ENCODE results near the gene PEX16. TPM values are rescaled to one million over a fixed set of nuclear protein-coding genes. Genes with fewer than 3 reads are reported as not detected.

Gene PEX16
- polyA plus RNA-seq, 1 experiment = 16.0 TPM

DNA sequence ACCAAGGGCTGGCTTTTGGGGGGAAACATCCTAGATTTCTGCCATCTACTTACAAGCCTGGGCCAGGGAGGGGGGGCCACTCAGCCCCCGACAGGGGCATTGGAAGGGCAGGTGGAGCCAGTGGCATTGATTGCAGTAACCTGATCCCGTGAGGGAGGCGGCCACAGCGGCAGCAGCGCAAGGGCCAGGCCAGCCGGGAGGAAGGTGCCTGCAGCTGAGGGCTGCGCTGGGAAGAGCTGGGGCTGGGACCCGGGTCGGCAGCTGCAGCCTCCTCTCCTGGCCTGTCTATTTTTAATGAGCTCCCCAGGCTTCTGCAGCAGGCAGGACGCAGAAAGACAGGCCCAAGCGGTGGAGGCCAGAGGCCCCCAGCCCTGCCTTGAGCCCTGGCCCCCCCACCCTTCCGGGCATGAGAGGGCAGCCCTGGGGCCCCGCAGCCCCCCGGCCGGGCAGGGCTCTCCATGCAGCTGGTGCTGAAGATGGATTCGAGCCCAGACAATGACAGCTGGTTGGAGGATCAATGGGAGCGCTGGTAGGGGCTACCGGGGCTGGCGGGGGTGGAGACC lies 21.2 kb downstream of the PEX16 start:
- peaks cover 21% of the 10 kb centered on the region for H3K27me3 ChIP-seq (ENCODE audit: control insufficient read depth, insufficient read depth, low read length)
- CTCF ChIA-PET = interaction anchor here (1.0 to 1.4 kb wide), 2 partner anchors 24 to 54 kb away, joined by 4 to 6 read pairs; no protein-coding TSS in a partner anchor
- no peak overlapping the region for H3K27ac ChIP-seq (ENCODE audit: low read depth, low read length)

DNA sequence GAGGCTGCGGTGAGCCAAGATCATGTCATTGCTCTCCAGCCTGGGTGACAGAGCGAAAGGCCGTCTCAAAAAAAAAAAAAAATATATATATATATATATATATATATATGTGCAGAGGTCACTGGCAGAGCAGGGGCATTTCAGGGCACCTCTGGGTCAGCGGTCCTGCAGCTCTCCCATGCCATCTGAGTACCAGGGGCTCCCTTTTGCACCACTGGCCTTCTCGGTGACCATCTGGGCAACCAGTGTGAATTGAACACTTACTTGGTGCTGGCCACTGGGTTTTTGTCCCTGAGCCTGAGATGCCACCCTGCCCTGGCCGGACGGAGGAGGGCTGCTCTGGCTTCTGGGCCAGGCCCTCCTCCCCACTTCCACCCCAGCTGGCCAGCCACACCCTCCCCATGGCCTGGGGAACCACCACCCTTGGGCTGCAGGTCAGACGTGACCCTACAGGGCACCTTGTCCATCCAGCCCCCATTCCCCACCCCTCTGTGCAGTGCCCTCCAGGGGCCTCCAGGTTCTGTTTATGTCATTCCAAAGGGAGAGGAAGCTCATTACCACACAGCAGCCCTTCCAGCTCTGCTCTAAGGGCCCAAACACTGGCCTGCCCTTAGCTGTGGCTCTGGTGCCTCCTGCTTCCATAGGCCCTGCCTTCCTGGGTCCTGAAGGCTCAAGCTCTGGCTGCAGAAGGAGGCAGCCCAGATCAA lies 22.0 kb downstream of the PEX16 start:
- Histone ChIP-seq H3K9me3 (ENCODE audit: control insufficient read depth, insufficient read depth, low read length) (no peaks in the 10 kb centered on the region; the same call in 1 of the 2 replicates), H3K27me3 (ENCODE audit: control insufficient read depth, insufficient read depth, low read length) (peaks cover 26% of the 10 kb centered on the region), H3K27ac (ENCODE audit: low read depth, low read length) (no peak overlapping the region), H3K4me3 (ENCODE audit: low read depth, low read length) (no peak overlapping the region)
- DNase-seq (ENCODE audit: low read depth, low spot score) = no peak
- ChIA-PET POLR2A (no interaction called here), CTCF (interaction anchor here (1.0 to 1.4 kb wide), 2 partner anchors 23 to 53 kb away, joined by 4 to 6 read pairs; no protein-coding TSS in a partner anchor)
- TF ChIP-seq, protein P1, sequence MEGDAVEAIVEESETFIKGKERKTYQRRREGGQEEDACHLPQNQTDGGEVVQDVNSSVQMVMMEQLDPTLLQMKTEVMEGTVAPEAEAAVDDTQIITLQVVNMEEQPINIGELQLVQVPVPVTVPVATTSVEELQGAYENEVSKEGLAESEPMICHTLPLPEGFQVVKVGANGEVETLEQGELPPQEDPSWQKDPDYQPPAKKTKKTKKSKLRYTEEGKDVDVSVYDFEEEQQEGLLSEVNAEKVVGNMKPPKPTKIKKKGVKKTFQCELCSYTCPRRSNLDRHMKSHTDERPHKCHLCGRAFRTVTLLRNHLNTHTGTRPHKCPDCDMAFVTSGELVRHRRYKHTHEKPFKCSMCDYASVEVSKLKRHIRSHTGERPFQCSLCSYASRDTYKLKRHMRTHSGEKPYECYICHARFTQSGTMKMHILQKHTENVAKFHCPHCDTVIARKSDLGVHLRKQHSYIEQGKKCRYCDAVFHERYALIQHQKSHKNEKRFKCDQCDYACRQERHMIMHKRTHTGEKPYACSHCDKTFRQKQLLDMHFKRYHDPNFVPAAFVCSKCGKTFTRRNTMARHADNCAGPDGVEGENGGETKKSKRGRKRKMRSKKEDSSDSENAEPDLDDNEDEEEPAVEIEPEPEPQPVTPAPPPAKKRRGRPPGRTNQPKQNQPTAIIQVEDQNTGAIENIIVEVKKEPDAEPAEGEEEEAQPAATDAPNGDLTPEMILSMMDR (IDR thresholded peaks at IDR 0.05; ENCODE audit: low read depth, low read length) = no peak

More for the DNA sequence above, 21.2 kb downstream of the PEX16 start:
- Histone ChIP-seq H3K4me3 (ENCODE audit: low read depth, low read length) (no peak overlapping the region), H3K9me3 (ENCODE audit: control insufficient read depth, insufficient read depth, low read length) (no peaks in the 10 kb centered on the region)
- TF ChIP-seq, protein P1 (IDR thresholded peaks at IDR 0.05; ENCODE audit: low read depth, low read length) = no peak
- POLR2A ChIA-PET = no interaction called here
- no peak for DNase-seq (ENCODE audit: low read depth, low spot score)

DNA sequence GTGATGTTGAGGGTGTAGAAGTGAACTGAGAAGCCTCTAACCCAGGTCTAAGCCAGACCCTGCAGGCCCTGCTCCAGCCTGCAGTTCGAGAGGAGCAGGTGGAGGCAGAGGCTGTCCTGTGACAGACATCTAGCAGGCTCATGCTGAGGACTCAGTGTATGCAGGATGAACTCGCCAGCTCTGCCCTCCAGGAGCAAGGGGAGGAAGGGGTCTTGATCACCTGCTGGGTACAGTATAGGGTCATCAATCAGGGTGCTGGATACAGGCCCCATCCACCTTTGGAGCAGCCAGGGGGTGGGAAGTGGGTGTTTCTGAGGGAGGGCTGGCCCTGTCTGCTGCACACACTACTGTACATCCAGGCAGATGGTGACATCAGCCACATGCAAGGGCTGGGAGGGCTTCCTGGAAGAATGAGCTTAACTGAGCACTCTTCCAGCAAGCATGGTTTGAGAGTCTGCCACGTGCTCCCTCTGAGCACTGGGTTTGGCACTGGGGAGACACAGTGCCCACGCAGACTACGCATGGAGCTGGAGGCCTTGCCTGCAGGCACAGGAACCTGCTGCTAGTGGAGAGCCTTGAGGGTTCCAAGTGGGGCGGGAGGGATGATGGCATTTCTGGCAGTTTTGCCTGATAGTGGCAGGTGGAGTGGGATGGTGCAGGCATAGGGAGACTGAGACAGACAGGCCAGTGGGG lies 23.0 kb downstream of the PEX16 start:
- ChIA-PET POLR2A (no interaction called here), CTCF (no interaction called here)
- no peak for DNase-seq (ENCODE audit: low read depth, low spot score)
- TF ChIP-seq, protein P1 (IDR thresholded peaks at IDR 0.05; ENCODE audit: low read depth, low read length) = no peak
- H3K27ac ChIP-seq (ENCODE audit: low read depth, low read length) = no peak overlapping the region
- no peaks in the 10 kb centered on the region; the same call in 1 of the 2 replicates for H3K9me3 ChIP-seq (ENCODE audit: control insufficient read depth, insufficient read depth, low read length)
- peaks cover 30% of the 10 kb centered on the region for H3K27me3 ChIP-seq (ENCODE audit: control insufficient read depth, insufficient read depth, low read length)
- H3K4me3 ChIP-seq (ENCODE audit: low read depth, low read length) = no peak overlapping the region

DNA sequence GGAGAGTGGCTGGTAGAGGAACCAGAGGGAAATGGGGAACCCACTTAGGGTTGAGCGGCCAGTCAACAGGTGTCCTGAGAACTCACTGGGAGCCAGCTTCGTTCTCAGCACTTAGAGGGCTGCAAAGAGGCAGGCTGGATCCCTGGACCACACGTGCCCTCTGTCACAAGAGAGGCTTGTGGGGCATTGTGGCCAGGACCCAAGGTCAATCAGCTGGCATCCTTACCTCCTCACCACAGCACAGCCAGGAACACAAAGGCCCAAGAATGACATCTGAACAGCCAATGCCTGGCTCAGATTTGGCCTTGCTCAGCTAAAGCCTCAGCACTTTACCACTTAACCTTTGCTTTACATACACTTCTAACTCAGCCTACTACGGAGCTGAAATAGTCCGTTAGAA lies 24.8 kb downstream of the PEX16 start:
- peaks cover 30% of the 10 kb centered on the region for H3K27me3 ChIP-seq (ENCODE audit: control insufficient read depth, insufficient read depth, low read length)
- CTCF ChIA-PET = no interaction called here

More for the DNA sequence above, 24.8 kb downstream of the PEX16 start:
- POLR2A ChIA-PET = no interaction called here
- Histone ChIP-seq H3K9me3 (ENCODE audit: control insufficient read depth, insufficient read depth, low read length) (no peaks in the 10 kb centered on the region; the same call in 1 of the 2 replicates), H3K4me3 (ENCODE audit: low read depth, low read length) (no peak overlapping the region), H3K27ac (ENCODE audit: low read depth, low read length) (no peak overlapping the region)
- TF ChIP-seq, protein P1 (IDR thresholded peaks at IDR 0.05; ENCODE audit: low read depth, low read length) = no peak
- no peak for DNase-seq (ENCODE audit: low read depth, low spot score)
